ENCODE results near the gene TPM2.

DNA sequence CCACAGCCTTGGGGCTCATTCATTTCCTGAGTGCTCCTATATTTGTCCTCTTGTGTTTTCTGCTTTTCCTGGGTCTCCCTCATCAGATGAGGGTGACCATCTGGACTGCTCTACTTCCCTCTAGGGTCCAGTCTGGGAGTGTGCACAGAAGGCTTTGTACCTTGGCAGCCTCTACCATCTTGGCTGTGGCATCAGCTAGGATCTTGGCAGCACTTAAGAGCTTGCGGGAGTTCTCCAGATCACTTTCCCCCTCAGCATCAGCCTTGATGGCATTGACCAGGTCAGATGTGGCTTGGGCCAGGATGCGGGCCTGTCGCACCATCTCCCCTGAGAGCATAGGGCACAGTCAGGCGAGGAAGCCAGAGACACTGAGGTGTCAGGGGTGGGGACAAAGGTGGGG lies 26.5 kb upstream of the TPM2 start:
- TF ChIP-seq ZNF8 (CRISPR knock-in tag; IDR thresholded peaks at IDR 0.05) (no peak), PPARA (CRISPR knock-in tag; IDR thresholded peaks at IDR 0.05; ENCODE audit: borderline replicate concordance) (no peak), ISL1 (CRISPR knock-in tag; IDR thresholded peaks at IDR 0.05) (no peak), CSRNP3 (CRISPR knock-in tag; IDR thresholded peaks at IDR 0.05) (no peak), RARB (CRISPR knock-in tag; IDR thresholded peaks at IDR 0.05) (no peak), ZNF565 (CRISPR knock-in tag; conservative IDR thresholded peaks at IDR 0.05; ENCODE audit: low read depth) (no peak), TCF4 (CRISPR knock-in tag; IDR thresholded peaks at IDR 0.05; ENCODE audit: borderline replicate concordance) (no peak), CREB5 (CRISPR knock-in tag; IDR thresholded peaks at IDR 0.05; ENCODE audit: low read depth) (no peak), ARNTL (CRISPR knock-in tag; IDR thresholded peaks at IDR 0.05; ENCODE audit: borderline replicate concordance, low read depth) (no peak), ZFP3 (CRISPR knock-in tag; IDR thresholded peaks at IDR 0.05) (no peak), ESRRG (CRISPR knock-in tag; IDR thresholded peaks at IDR 0.05) (no peak)
